Coronary artery (tissue), 2 donors: Measurements from ENCODE around the gene CD99L2.
A peak's percentile ranks its signal among the peaks of the same experiment; 100 is the strongest.

ENCODE experiments used
- DNase-seq: peaks from one replicate; pipeline ENCODE4 v3.0.0-alpha.2; 2017; ENCODE audit warnings: low spot score
- H3K27ac ChIP-seq, 2 donors: fragments of 200-600 bp; sonication (generic); one replicate each; pipeline ENCODE4 v1.5.1; 2016 to 2019
- H3K4me3 ChIP-seq: fragments of 200-600 bp; sonication (generic); 2 replicates; pipeline ENCODE4 v1.5.1; 2016; ENCODE audit warnings: mild to moderate bottlenecking, moderate library complexity
- CTCF ChIP-seq: fragments of 200-600 bp; sonication (generic); IDR thresholded peaks from one replicate; pipeline ENCODE4 v1.5.1; 2019; ENCODE audit warnings: antibody characterized with exemption

The CD99L2 gene

GRCh38 chrX:150913511-150913910, 15.0 kb upstream of the CD99L2 start:
- no peak for TF ChIP-seq CTCF
- Histone ChIP-seq H3K27ac (no peak overlapping the region), H3K4me3 (no peak overlapping the region)
- no peak for DNase-seq

GRCh38 chrX:150907474-150907873, 9.0 kb upstream of the CD99L2 start:
- no peak for DNase-seq
- Histone ChIP-seq H3K4me3 (no peak overlapping the region), H3K27ac (no peak overlapping the region)
- TF ChIP-seq CTCF, result no peak

- TF ChIP-seq CTCF, result no peak
- Histone ChIP-seq H3K27ac (no peak overlapping the region), H3K4me3 (no peak overlapping the region)
- no peak for DNase-seq
Measured at GRCh38 chrX:150906694-150907093, 8.2 kb upstream of the CD99L2 start.

GRCh38 chrX:150905293-150905692, 6.8 kb upstream of the CD99L2 start:
- H3K4me3 ChIP-seq, result no peak overlapping the region
- TF ChIP-seq CTCF, result no peak
- no peak for DNase-seq

GRCh38 chrX:150903110-150903508, 4.6 kb upstream of the CD99L2 start:
- no peak overlapping the region for H3K4me3 ChIP-seq
- no peak overlapping the region for H3K27ac ChIP-seq
- DNase-seq, result no peak
- no peak for TF ChIP-seq CTCF

More at GRCh38 chrX:150905293-150905692, 6.8 kb upstream of the CD99L2 start:
- no peak overlapping the region for H3K27ac ChIP-seq

GRCh38 chrX:150902434-150903109, 4.1 kb upstream of the CD99L2 start:
- DNase-seq, result no peak
- no peak for TF ChIP-seq CTCF
- Histone ChIP-seq H3K4me3 (no peak overlapping the region), H3K27ac (no peak overlapping the region)

GRCh38 chrX:150899191-150899757, 806 bp upstream of the CD99L2 start:
- no peak for TF ChIP-seq CTCF
- DNase-seq, result peak; percentile 76
- Histone ChIP-seq H3K4me3 (peak overlapping the region; percentile 73), H3K27ac (peak overlapping the region; percentile 48 to 74)
